ENCODE results near the gene LPAR1.

LPAR1 gene

GRCh38 chr9:111038331-111039230, at the start of gene LPAR1:
Gene LPAR1 (minus strand): TSS chr9:111038470. CDS start chr9:110972117, 66,353 bp downstream.
- peak; percentile 79 for DNase-seq (ENCODE audit: low spot score)
- TF ChIP-seq CTCF (IDR thresholded peaks at IDR 0.05) = no peak

GRCh38 chr9:111078391-111079038, 40.2 kb upstream of the LPAR1 start:
- DNase-seq (ENCODE audit: low spot score) = no peak
- Histone ChIP-seq H3K4me3 (no peak overlapping the region), H3K27ac (no peak overlapping the region)
- no peak for TF ChIP-seq CTCF (IDR thresholded peaks at IDR 0.05)

More at GRCh38 chr9:111038331-111039230, at the start of gene LPAR1:
- peak within 1 kb of the TSS; percentile 73 to 93 for H3K27ac ChIP-seq
- H3K4me3 ChIP-seq = peak within 1 kb of the TSS; percentile 81

- Histone ChIP-seq H3K4me3 (no peak overlapping the region), H3K27ac (no peak overlapping the region)
- TF ChIP-seq CTCF (IDR thresholded peaks at IDR 0.05) = no peak
- no peak for DNase-seq (ENCODE audit: low spot score)
These were observed 38.2 kb upstream of the LPAR1 start for GRCh38 chr9:111076519-111076918.

- TF ChIP-seq CTCF (IDR thresholded peaks at IDR 0.05) = no peak
- no peak overlapping the region for H3K27ac ChIP-seq
- no peak for DNase-seq (ENCODE audit: low spot score)
These were observed 37.8 kb upstream of the LPAR1 start for GRCh38 chr9:111076042-111076441.

GRCh38 chr9:111074395-111074794, 36.1 kb upstream of the LPAR1 start:
- Histone ChIP-seq H3K27ac (no peak overlapping the region), H3K4me3 (no peak overlapping the region)
- DNase-seq (ENCODE audit: low spot score) = no peak
- no peak for TF ChIP-seq CTCF (IDR thresholded peaks at IDR 0.05)

More at GRCh38 chr9:111076042-111076441, 37.8 kb upstream of the LPAR1 start:
- H3K4me3 ChIP-seq = no peak overlapping the region

- TF ChIP-seq CTCF (IDR thresholded peaks at IDR 0.05) = no peak
- DNase-seq (ENCODE audit: low spot score) = no peak
- H3K4me3 ChIP-seq = no peak overlapping the region
- H3K27ac ChIP-seq = peak overlapping the region in 1 of 2 donors; percentile 66
These were observed 30.9 kb upstream of the LPAR1 start for GRCh38 chr9:111069183-111069582.

Measured in coronary artery (tissue), 2 donors.